Measurements from ENCODE around the gene ROGDI. TPM values are rescaled to one million over a fixed set of nuclear protein-coding genes. Genes with fewer than 3 reads are reported as not detected.

ROGDI gene
- total and polyA plus RNA-seq, 9 of the 15 experiments (the other 6 are each of a cell fraction or from before 2014, with no cell fraction given) = 0.97 to 37.3 (median 16.5) TPM

- no peak for TF ChIP-seq KLF13 (tag; IDR thresholded peaks at IDR 0.05; ENCODE audit: borderline replicate concordance, low read depth)
- no peak for TF ChIP-seq KAT7 (CRISPR knock-in tag; IDR thresholded peaks at IDR 0.05; ENCODE audit: borderline replicate concordance)
- TF ChIP-seq PTBP1 (IDR thresholded peaks at IDR 0.05; ENCODE audit: low read depth, low read length) = 0 out of 2 replicates have a peak, but pooled peaks have one; percentile 63
- TF ChIP-seq MTA2 (IDR thresholded peaks at IDR 0.05; ENCODE audit: low read depth) = no peak
- no peak for TF ChIP-seq ZNF311 (CRISPR knock-in tag; IDR thresholded peaks at IDR 0.05)
- no peak for TF ChIP-seq KLF10 (CRISPR knock-in tag; IDR thresholded peaks at IDR 0.05)
- no peak for TF ChIP-seq BMI1 (IDR thresholded peaks at IDR 0.05; ENCODE audit: low read length)
- TF ChIP-seq ATF3 (IDR thresholded peaks at IDR 0.05) = no peak
- no peak for TF ChIP-seq ATF3 (CRISPR knock-in tag; conservative IDR thresholded peaks at IDR 0.05)
- no peak for TF ChIP-seq ZNF124 (CRISPR knock-in tag; IDR thresholded peaks at IDR 0.05)
- no peak for TF ChIP-seq ZNF395 (CRISPR knock-in tag; IDR thresholded peaks at IDR 0.05)
- TF ChIP-seq ZNF449 (CRISPR knock-in tag; IDR thresholded peaks at IDR 0.05) = no peak
- no peak for TF ChIP-seq NCOA1 (IDR thresholded peaks at IDR 0.05; ENCODE audit: low read depth)
- no peak; the same call in 1 of the 2 replicates for TF ChIP-seq ZKSCAN1 (IDR thresholded peaks at IDR 0.05; ENCODE audit: low read depth, low read length)
- TF ChIP-seq ZNF507 (tag; conservative IDR thresholded peaks at IDR 0.05) = no peak
- TF ChIP-seq ELF4 (CRISPR knock-in tag; IDR thresholded peaks at IDR 0.05) = no peak
- TF ChIP-seq MEF2A (IDR thresholded peaks at IDR 0.05; ENCODE audit: control insufficient read depth, low read depth, low read length) = no peak
- TF ChIP-seq HSF4 (CRISPR knock-in tag; IDR thresholded peaks at IDR 0.05; ENCODE audit: borderline replicate concordance) = no peak
- TF ChIP-seq HDAC8 (tag; IDR thresholded peaks at IDR 0.05) = no peak
- peak in 1 of 2 experiments; percentile 29; a peak in 1 of 4 replicates for TF ChIP-seq SRF (CRISPR knock-in tag; IDR thresholded peaks at IDR 0.05)
- TF ChIP-seq MNT (conservative IDR thresholded peaks at IDR 0.05) = peak in 1 of 2 experiments; percentile 25; a peak in 2 of 4 replicates
These were observed 33.7 kb downstream of the ROGDI start (continued) for GRCh38 chr16:4768549-4769305.

All from K562 (cell line).